Gastrocnemius medialis (tissue), 4 donors: Measurements from ENCODE around the gene PRMT7.

Source experiments
- CTCF ChIP-seq, 5 experiments: fragments of 450-650 bp in 3 of 5; fragments of 200-600 bp in 2 of 5; sonication (generic) in 2 of 5; IDR thresholded peaks in 4 of 5; conservative IDR thresholded peaks in 1 of 5; 1 replicate in 4 of 5; 2 replicates in 1 of 5; pipeline ENCODE4 v1.5.1; 2016 to 2019; ENCODE audit warnings: antibody characterized with exemption in 5 of 5, mild to moderate bottlenecking in 3 of 5, moderate library complexity in 3 of 5
- POLR2A ChIP-seq, 2 donors: fragments of 450-650 bp; IDR thresholded peaks; one replicate each; pipeline ENCODE4 v1.6.1; 2017; ENCODE audit warnings: antibody characterized with exemption in 2 of 2, mild to moderate bottlenecking in 2 of 2, moderate library complexity in 2 of 2

- TF ChIP-seq CTCF (IDR thresholded peaks at IDR 0.05 in 4 of 5, conservative IDR thresholded peaks at IDR 0.05 in 1 of 5) = no peak
- TF ChIP-seq POLR2A (IDR thresholded peaks at IDR 0.05) = no peak
These were observed 29.3 kb upstream of the PRMT7 start for GRCh38 chr16:68281368-68282063.
